Fibroblast of skin of back (primary cell): ENCODE measurements around the gene ATP2A1.
A peak's percentile ranks its signal among the peaks of the same experiment; 100 is the strongest.
"Not testable (repeated sequence)": the region's sequence is repeated elsewhere in the genome, so short reads cannot be mapped to it uniquely, and the experiment has no call there.

Experiments
- DNase-seq: peaks from one replicate; pipeline ENCODE4 v3.0.0-alpha.2; 2013

The ATP2A1 gene

GRCh38 chr16:28863929-28864793, 14.1 kb upstream of the ATP2A1 start:
- DNase-seq, result peak; percentile 22

- no peak for DNase-seq
These were observed 13.1 kb upstream of the ATP2A1 start for GRCh38 chr16:28865001-28865688.

GRCh38 chr16:28865722-28866453, 12.4 kb upstream of the ATP2A1 start:
- DNase-seq, result no peak

GRCh38 chr16:28866454-28866804, 11.9 kb upstream of the ATP2A1 start:
- no peak for DNase-seq

GRCh38 chr16:28867241-28867640, 11.0 kb upstream of the ATP2A1 start:
- no peak for DNase-seq

GRCh38 chr16:28867646-28868045, 10.6 kb upstream of the ATP2A1 start:
- DNase-seq, result not testable (repeated sequence)

GRCh38 chr16:28869201-28869600, 9.1 kb upstream of the ATP2A1 start:
- DNase-seq, result no peak

- no peak for DNase-seq
These were observed 5.3 kb upstream of the ATP2A1 start for GRCh38 chr16:28872952-28873351.

GRCh38 chr16:28873543-28874201, 4.6 kb upstream of the ATP2A1 start:
- DNase-seq, result no peak

- no peak for DNase-seq
These were observed 3.9 kb upstream of the ATP2A1 start for GRCh38 chr16:28874406-28874805.

- no peak for DNase-seq
These were observed 2.9 kb upstream of the ATP2A1 start for GRCh38 chr16:28875134-28876018.

- no peak for DNase-seq
These were observed 2.1 kb upstream of the ATP2A1 start for GRCh38 chr16:28876019-28876659.

GRCh38 chr16:28876973-28877654, 1.2 kb upstream of the ATP2A1 start:
- no peak for DNase-seq

GRCh38 chr16:28877655-28878000, 660 bp upstream of the ATP2A1 start:
- DNase-seq, result no peak

GRCh38 chr16:28879261-28879840, 1.1 kb downstream of the ATP2A1 start:
- no peak for DNase-seq

- peak; percentile 86 for DNase-seq
These were observed 1.7 kb downstream of the ATP2A1 start for GRCh38 chr16:28879841-28880588.

- no peak for DNase-seq
These were observed 2.3 kb downstream of the ATP2A1 start for GRCh38 chr16:28880589-28880915.

GRCh38 chr16:28880955-28881354, 2.7 kb downstream of the ATP2A1 start:
- DNase-seq, result no peak

- DNase-seq, result not testable (repeated sequence)
These were observed 3.3 kb downstream of the ATP2A1 start for GRCh38 chr16:28881565-28881964.
